GM12878 (cell line): Measurements from ENCODE around the gene LSM14B. TPM values are rescaled to one million over a fixed set of nuclear protein-coding genes. Genes with fewer than 3 reads are reported as not detected.

Experiments used
- ASH2L ChIP-seq: fragments of 300-600, 200-600 bp; sonication (generic); IDR thresholded peaks from 2 replicates; pipeline ENCODE4 v1.6.1; 2017; ENCODE audit warnings: low read depth, mild to moderate bottlenecking, borderline replicate concordance
- CBFB ChIP-seq: IDR thresholded peaks from 2 replicates; pipeline ENCODE4 v1.6.1; 2016; ENCODE audit warnings: antibody characterized with exemption, low read depth
- E2F4 ChIP-seq: IDR thresholded peaks from 2 replicates; pipeline ENCODE4 v1.6.1; 2012; ENCODE audit warnings: low read depth, low read length, improper control_type of control experiment
- EGR1 ChIP-seq, 2 experiments: IDR thresholded peaks; 1 replicate in 1 of 2; 2 replicates in 1 of 2; pipeline ENCODE4 v1.6.1; 2011 to 2012; ENCODE audit warnings: low read depth in 2 of 2, low read length in 2 of 2, borderline replicate concordance in 1 of 2, mild to moderate bottlenecking in 1 of 2, moderate library complexity in 1 of 2
- ELK1 ChIP-seq: IDR thresholded peaks from 2 replicates; pipeline ENCODE4 v1.6.1; 2012; ENCODE audit warnings: low read depth, low read length, improper control_type of control experiment
- MYC ChIP-seq: IDR thresholded peaks from 2 replicates; pipeline ENCODE4 v1.6.1; 2011; ENCODE audit warnings: mild to moderate bottlenecking, low read length, moderate library complexity, inconsistent platforms; ENCODE audit not compliant: insufficient read depth, insufficient replicate concordance, insufficient read length, severe bottlenecking
- PML ChIP-seq: IDR thresholded peaks from 2 replicates; pipeline ENCODE4 v1.6.1; 2012; ENCODE audit warnings: low read length, inconsistent platforms
- REST ChIP-seq: IDR thresholded peaks from 2 replicates; pipeline ENCODE4 v1.6.1; 2012; ENCODE audit warnings: mild to moderate bottlenecking, low read depth, low read length
- SP1 ChIP-seq: IDR thresholded peaks from one replicate; pipeline ENCODE4 v1.6.1; 2011; ENCODE audit warnings: low read depth, low read length
- ZBTB4 ChIP-seq: fragments of 450-650 bp; formaldehyde crosslinking; IDR thresholded peaks from 2 replicates; pipeline ENCODE4 v1.4.0; 2022; ENCODE audit warnings: mild to moderate bottlenecking, moderate library complexity
- ZNF622 ChIP-seq: fragments of 450-650 bp; IDR thresholded peaks from 2 replicates; pipeline ENCODE4 v1.6.1; 2017; ENCODE audit warnings: mild to moderate bottlenecking, inconsistent platforms
- polyA plus RNA-seq, 11 experiments: library from polyadenylated mRNA; depleted of rRNA in 4 of 11; unstranded in 6 of 11; stranded (reverse) in 5 of 11; fragments of >200 nt; fragmentation: Nextera tagmentation in 4 of 11; fragmentation: Illumina TruSeq in 1 of 11; extraction: Ambion mirVana in 4 of 11; extraction: Trizol in 1 of 11; gene quantifications; 1 replicate in 1 of 11; 2 replicates in 10 of 11; pipeline versions ENCODE4 v1.2.1 to v1.2.3, GENCODE V29; 2011 to 2016; ENCODE audit warnings: inconsistent platforms in 2 of 11, missing spikeins in 2 of 11, low read depth in 1 of 11
- total RNA-seq, 4 experiments: library from RNA; depleted of rRNA in 3 of 4; stranded (reverse); fragments of >200 nt in 3 of 4; fragmentation: Illumina TruSeq in 1 of 4; extraction: Trizol in 1 of 4; gene quantifications; 2 replicates each; pipeline versions ENCODE4 v1.2.1 to v1.2.3, GENCODE V29; 2013 to 2021
- TF ChIP-seq, protein P1 (sequence below): fragments of 450-650 bp; formaldehyde crosslinking; IDR thresholded peaks from 2 replicates; pipeline ENCODE4 v1.4.0; 2020; ENCODE audit warnings: mild to moderate bottlenecking, moderate library complexity
- TF ChIP-seq, protein P2 (sequence below): IDR thresholded peaks from 2 replicates; pipeline ENCODE4 v1.6.1; 2011; ENCODE audit warnings: low read depth, low read length, improper control_type of control experiment, borderline replicate concordance
- TF ChIP-seq, protein P3 (sequence below): fragments of 450-650 bp; IDR thresholded peaks from 2 replicates; pipeline ENCODE4 v1.6.1; 2016; ENCODE audit warnings: mild to moderate bottlenecking

LSM14B gene
- total and polyA plus RNA-seq, 10 of the 15 experiments (the other 5 are each of a cell fraction or from before 2014, with no cell fraction given), result 0.56 to 34.3 (median 15.6) TPM

GRCh38 chr20:62159839-62160238 lies 37.6 kb downstream of the LSM14B start (continued):
- TF ChIP-seq ASH2L (no peak), EGR1 (IDR thresholded peaks at IDR 0.05; ENCODE audit: borderline replicate concordance in 1 of 2, low read depth in 2 of 2, low read length in 2 of 2) (peak in 1 of 2 experiments; percentile 33; a peak in 1 of 3 replicates), MYC (no peak), ZBTB4 (CRISPR knock-in tag) (no peak), CBFB (0 out of 2 replicates have a peak, but pooled peaks have one; percentile 20), REST (no peak), E2F4 (no peak), SP1 (no peak), ELK1 (no peak), ZNF622 (no peak), PML (no peak)
- TF ChIP-seq, protein P1, sequence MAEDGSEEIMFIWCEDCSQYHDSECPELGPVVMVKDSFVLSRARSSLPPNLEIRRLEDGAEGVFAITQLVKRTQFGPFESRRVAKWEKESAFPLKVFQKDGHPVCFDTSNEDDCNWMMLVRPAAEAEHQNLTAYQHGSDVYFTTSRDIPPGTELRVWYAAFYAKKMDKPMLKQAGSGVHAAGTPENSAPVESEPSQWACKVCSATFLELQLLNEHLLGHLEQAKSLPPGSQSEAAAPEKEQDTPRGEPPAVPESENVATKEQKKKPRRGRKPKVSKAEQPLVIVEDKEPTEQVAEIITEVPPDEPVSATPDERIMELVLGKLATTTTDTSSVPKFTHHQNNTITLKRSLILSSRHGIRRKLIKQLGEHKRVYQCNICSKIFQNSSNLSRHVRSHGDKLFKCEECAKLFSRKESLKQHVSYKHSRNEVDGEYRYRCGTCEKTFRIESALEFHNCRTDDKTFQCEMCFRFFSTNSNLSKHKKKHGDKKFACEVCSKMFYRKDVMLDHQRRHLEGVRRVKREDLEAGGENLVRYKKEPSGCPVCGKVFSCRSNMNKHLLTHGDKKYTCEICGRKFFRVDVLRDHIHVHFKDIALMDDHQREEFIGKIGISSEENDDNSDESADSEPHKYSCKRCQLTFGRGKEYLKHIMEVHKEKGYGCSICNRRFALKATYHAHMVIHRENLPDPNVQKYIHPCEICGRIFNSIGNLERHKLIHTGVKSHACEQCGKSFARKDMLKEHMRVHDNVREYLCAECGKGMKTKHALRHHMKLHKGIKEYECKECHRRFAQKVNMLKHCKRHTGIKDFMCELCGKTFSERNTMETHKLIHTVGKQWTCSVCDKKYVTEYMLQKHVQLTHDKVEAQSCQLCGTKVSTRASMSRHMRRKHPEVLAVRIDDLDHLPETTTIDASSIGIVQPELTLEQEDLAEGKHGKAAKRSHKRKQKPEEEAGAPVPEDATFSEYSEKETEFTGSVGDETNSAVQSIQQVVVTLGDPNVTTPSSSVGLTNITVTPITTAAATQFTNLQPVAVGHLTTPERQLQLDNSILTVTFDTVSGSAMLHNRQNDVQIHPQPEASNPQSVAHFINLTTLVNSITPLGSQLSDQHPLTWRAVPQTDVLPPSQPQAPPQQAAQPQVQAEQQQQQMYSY (CRISPR knock-in tag), result no peak
- TF ChIP-seq, protein P2, sequence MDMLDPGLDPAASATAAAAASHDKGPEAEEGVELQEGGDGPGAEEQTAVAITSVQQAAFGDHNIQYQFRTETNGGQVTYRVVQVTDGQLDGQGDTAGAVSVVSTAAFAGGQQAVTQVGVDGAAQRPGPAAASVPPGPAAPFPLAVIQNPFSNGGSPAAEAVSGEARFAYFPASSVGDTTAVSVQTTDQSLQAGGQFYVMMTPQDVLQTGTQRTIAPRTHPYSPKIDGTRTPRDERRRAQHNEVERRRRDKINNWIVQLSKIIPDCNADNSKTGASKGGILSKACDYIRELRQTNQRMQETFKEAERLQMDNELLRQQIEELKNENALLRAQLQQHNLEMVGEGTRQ, result no peak
- TF ChIP-seq, protein P3, sequence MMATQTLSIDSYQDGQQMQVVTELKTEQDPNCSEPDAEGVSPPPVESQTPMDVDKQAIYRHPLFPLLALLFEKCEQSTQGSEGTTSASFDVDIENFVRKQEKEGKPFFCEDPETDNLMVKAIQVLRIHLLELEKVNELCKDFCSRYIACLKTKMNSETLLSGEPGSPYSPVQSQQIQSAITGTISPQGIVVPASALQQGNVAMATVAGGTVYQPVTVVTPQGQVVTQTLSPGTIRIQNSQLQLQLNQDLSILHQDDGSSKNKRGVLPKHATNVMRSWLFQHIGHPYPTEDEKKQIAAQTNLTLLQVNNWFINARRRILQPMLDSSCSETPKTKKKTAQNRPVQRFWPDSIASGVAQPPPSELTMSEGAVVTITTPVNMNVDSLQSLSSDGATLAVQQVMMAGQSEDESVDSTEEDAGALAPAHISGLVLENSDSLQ, result peak; percentile 11; the same call in 1 of the 2 replicates
